H1 (cell line): Measurements from ENCODE around the gene NSDHL. TPM values are rescaled to one million over a fixed set of nuclear protein-coding genes. Genes with fewer than 3 reads are reported as not detected.

Source experiments
- CTCF ChIA-PET: fragments of 300-600 bp; sonication (Branson Sonifier 250); formaldehyde crosslinking; loops from one replicate; lab custom pipeline; 2021; ENCODE audit not compliant: partially characterized antibody; lab: Charles Lee
- POLR2A ChIA-PET: fragments of 300-600 bp; sonication (Branson Sonifier 250); formaldehyde crosslinking; loops from one replicate; lab custom pipeline; 2021; ENCODE audit warnings: inconsistent platforms; ENCODE audit not compliant: partially characterized antibody; lab: Charles Lee
- DNase-seq, 2 experiments: peaks; one replicate each; pipeline versions ENCODE4 v3.0.0 to v3.0.0-alpha.2; 2010 to 2022; ENCODE audit warnings: low spot score in 2 of 2, low read depth in 1 of 2, mixed read lengths in 1 of 2
- FAIRE-seq: peaks from 2 replicates; lab custom pipeline; 2011; peaks lifted over from hg19 to GRCh38; lab: Jason Lieb, UNC
- H2AFZ ChIP-seq: 2 replicates; pipeline ENCODE4 v1.8.1; 2012; ENCODE audit warnings: low read length, inconsistent platforms
- H2AK5ac ChIP-seq: 2 replicates; pipeline ENCODE4 v1.6.1; 2013; ENCODE audit warnings: low read depth, low read length
- H2BK120ac ChIP-seq: replicated peaks from 2 replicates; pipeline ENCODE3; 2013; ENCODE audit warnings: low read depth, low read length, inconsistent platforms
- H2BK12ac ChIP-seq: 2 replicates; pipeline ENCODE4 v1.6.1; 2013; ENCODE audit warnings: low read depth, low read length
- H2BK15ac ChIP-seq: 2 replicates; pipeline ENCODE4 v1.6.1; 2013; ENCODE audit warnings: low read length
- H2BK20ac ChIP-seq: 2 replicates; pipeline ENCODE4 v1.6.1; 2013; ENCODE audit warnings: low read length
- H2BK5ac ChIP-seq: 2 replicates; pipeline ENCODE4 v1.6.1; 2013; ENCODE audit warnings: low read depth, low read length
- H3K14ac ChIP-seq: 2 replicates; pipeline ENCODE4 v1.6.1; 2013; ENCODE audit warnings: inconsistent platforms; ENCODE audit not compliant: insufficient read length
- H3K18ac ChIP-seq: 2 replicates; pipeline ENCODE4 v1.6.1; 2013; ENCODE audit warnings: low read length; ENCODE audit errors: extremely low read depth
- H3K23ac ChIP-seq: 2 replicates; pipeline ENCODE4 v1.6.1; 2013; ENCODE audit warnings: inconsistent platforms; ENCODE audit not compliant: insufficient read length
- H3K23me2 ChIP-seq: 2 replicates; pipeline ENCODE4 v1.6.1; 2013; ENCODE audit warnings: low read depth, low read length
- H3K27ac ChIP-seq: 2 replicates; pipeline ENCODE4 v1.6.1; 2011; ENCODE audit warnings: low read depth, low read length, inconsistent platforms
- H3K27me3 ChIP-seq, 4 experiments: replicated peaks in 1 of 4; 1 replicate in 1 of 4; 2 replicates in 3 of 4; pipeline versions ENCODE4 v1.6.1 to v1.8.1; 2011 to 2013; ENCODE audit warnings: low read length in 3 of 4, mild to moderate bottlenecking in 3 of 4, inconsistent platforms in 2 of 4, mixed read lengths in 2 of 4, moderate library complexity in 1 of 4; ENCODE audit not compliant: control insufficient read depth in 3 of 4, insufficient read depth in 3 of 4; ENCODE audit errors: extremely low read depth in 1 of 4
- H3K36me3 ChIP-seq, 4 experiments: 2 replicates each; pipeline versions ENCODE4 v1.6.1 to v1.8.1; 2011 to 2013; ENCODE audit warnings: mild to moderate bottlenecking in 4 of 4, low read length in 3 of 4, moderate library complexity in 2 of 4, control low read depth in 1 of 4, inconsistent platforms in 1 of 4; ENCODE audit not compliant: insufficient read depth in 4 of 4, control insufficient read depth in 2 of 4
- H3K4ac ChIP-seq: replicated peaks from 2 replicates; pipeline ENCODE3; 2013; ENCODE audit warnings: low read length, low read depth, mixed read lengths, inconsistent platforms; ENCODE audit not compliant: insufficient read length
- H3K4me1 ChIP-seq, 4 experiments: replicated peaks in 1 of 4; 1 replicate in 1 of 4; 2 replicates in 3 of 4; pipeline versions ENCODE4 v1.6.1 to v1.8.1; 2011 to 2013; ENCODE audit warnings: low read length in 3 of 4, inconsistent platforms in 2 of 4, mixed read lengths in 1 of 4; ENCODE audit not compliant: insufficient read depth in 4 of 4, control insufficient read depth in 3 of 4
- H3K4me2 ChIP-seq, 2 experiments: 2 replicates each; pipeline versions ENCODE4 v1.6.1 to v1.8.1; 2011 to 2013; ENCODE audit warnings: low read depth in 2 of 2, low read length in 2 of 2, control low read depth in 1 of 2, inconsistent platforms in 1 of 2, mild to moderate bottlenecking in 1 of 2; ENCODE audit not compliant: insufficient read depth in 1 of 2
- H3K4me3 ChIP-seq, 4 experiments: fragments of 200-600, 300-600 bp in 1 of 4; sonication (generic), shearing (Covaris generic), sonication (Bioruptor Twin) in 1 of 4; 2 replicates each; pipeline versions ENCODE4 v1.5.1 to v1.8.1; 2011 to 2016; ENCODE audit warnings: low read length in 4 of 4, low read depth in 3 of 4, control low read depth in 2 of 4, inconsistent platforms in 2 of 4, mild to moderate bottlenecking in 2 of 4, mixed read lengths in 1 of 4, moderate library complexity in 1 of 4; ENCODE audit not compliant: insufficient read depth in 2 of 4; ENCODE audit errors: extremely low read depth in 1 of 4
- H3K56ac ChIP-seq: replicated peaks from 2 replicates; pipeline ENCODE3; 2013; ENCODE audit warnings: low read depth, mild to moderate bottlenecking, mixed read lengths, low read length, inconsistent platforms; ENCODE audit not compliant: insufficient read length
- H3K79me1 ChIP-seq: 2 replicates; pipeline ENCODE4 v1.6.1; 2013; ENCODE audit warnings: low read depth, low read length, control low read depth
- H3K79me2 ChIP-seq, 2 experiments: 2 replicates each; pipeline versions ENCODE4 v1.6.1 to v1.8.1; 2012 to 2013; ENCODE audit warnings: low read length in 2 of 2, mild to moderate bottlenecking in 2 of 2, inconsistent platforms in 1 of 2; ENCODE audit not compliant: insufficient read depth in 2 of 2, control insufficient read depth in 1 of 2
- H3K9ac ChIP-seq, 4 experiments: replicated peaks in 1 of 4; 1 replicate in 1 of 4; 2 replicates in 3 of 4; pipeline versions ENCODE4 v1.6.1 to v1.8.1; 2011 to 2013; ENCODE audit warnings: low read depth in 3 of 4, low read length in 3 of 4, control low read depth in 2 of 4, mild to moderate bottlenecking in 2 of 4, moderate library complexity in 2 of 4, inconsistent platforms in 1 of 4; ENCODE audit errors: extremely low read depth in 1 of 4
- H3K9me3 ChIP-seq, 2 experiments: 2 replicates each; pipeline versions ENCODE4 v1.6.1 to v1.8.1; 2012 to 2013; ENCODE audit warnings: mild to moderate bottlenecking in 2 of 2, moderate library complexity in 2 of 2, control low read depth in 1 of 2, inconsistent platforms in 1 of 2, low read depth in 1 of 2, low read length in 1 of 2, mixed read lengths in 1 of 2; ENCODE audit not compliant: insufficient read depth in 2 of 2
- H4K20me1 ChIP-seq, 2 experiments: replicated peaks in 1 of 2; 2 replicates each; pipeline versions ENCODE3 to v1.8.1; 2011 to 2013; ENCODE audit warnings: inconsistent platforms in 2 of 2, low read length in 2 of 2, mild to moderate bottlenecking in 1 of 2; ENCODE audit not compliant: insufficient read depth in 2 of 2, control insufficient read depth in 1 of 2
- H4K5ac ChIP-seq: 2 replicates; pipeline ENCODE4 v1.6.1; 2013; ENCODE audit warnings: low read length, low read depth, mixed read lengths, inconsistent platforms; ENCODE audit not compliant: insufficient read length
- H4K8ac ChIP-seq: 2 replicates; pipeline ENCODE4 v1.8.0; 2013; ENCODE audit warnings: mild to moderate bottlenecking, moderate library complexity, low read length, inconsistent platforms; ENCODE audit not compliant: insufficient read depth; ENCODE audit errors: extremely low read depth
- H4K91ac ChIP-seq: replicated peaks from 2 replicates; pipeline ENCODE3; 2013; ENCODE audit warnings: low read length, mixed read lengths, inconsistent platforms; ENCODE audit not compliant: insufficient read length
- KDM4A ChIP-seq: IDR thresholded peaks from one replicate; pipeline ENCODE4 v1.7.1; 2012; ENCODE audit warnings: low read depth, mild to moderate bottlenecking, moderate library complexity, low read length, inconsistent platforms; ENCODE audit not compliant: severe bottlenecking
- SP2 ChIP-seq: IDR thresholded peaks from 2 replicates; pipeline ENCODE4 v1.6.1; 2012; ENCODE audit warnings: mild to moderate bottlenecking, low read length, inconsistent platforms
- TAF1 ChIP-seq: IDR thresholded peaks from 2 replicates; pipeline ENCODE4 v1.6.1; 2011; ENCODE audit warnings: mild to moderate bottlenecking, low read depth, low read length
- TEAD4 ChIP-seq: IDR thresholded peaks from 2 replicates; pipeline ENCODE4 v1.6.1; 2012; ENCODE audit warnings: low read depth, low read length, inconsistent platforms, mixed read lengths
- ZNF274 ChIP-seq: IDR thresholded peaks from 2 replicates; pipeline ENCODE4 v1.7.0; 2012; ENCODE audit warnings: low read length, borderline replicate concordance; ENCODE audit errors: extremely low read depth
- WGBS, 2 experiments: shearing (Covaris generic) in 1 of 2; methylation state at CpG; one replicate each; pipeline versions ENCODE4 v1.1.6 to v1.1.7; 2013 to 2015; ENCODE audit warnings: low lambda C conversion rate in 2 of 2, mixed read lengths in 2 of 2, inconsistent platforms in 1 of 2, low coverage in 1 of 2, missing lambda C conversion rate in 1 of 2; ENCODE audit not compliant: insufficient replicate concordance in 2 of 2, insufficient coverage in 1 of 2, insufficient read length in 1 of 2; ENCODE audit errors: extremely low coverage in 1 of 2, missing lambda C conversion rate in 1 of 2; 5-methylcytosine and 5-hydroxymethylcytosine counted together
- polyA plus RNA-seq, 7 experiments: library from polyadenylated mRNA; depleted of rRNA in 3 of 7; stranded (reverse) in 5 of 7; unstranded in 2 of 7; fragments of >200 nt in 5 of 7; fragments of 200-250 nt in 2 of 7; gene quantifications; 1 replicate in 5 of 7; 2 replicates in 1 of 7; 4 replicates in 1 of 7; pipeline versions ENCODE4 v1.2.1 to v1.2.3, GENCODE V29; 2011 to 2013; ENCODE audit warnings: missing spikeins in 2 of 7, mixed read lengths in 2 of 7
- total RNA-seq: library from RNA; stranded (reverse); fragmentation: NEBNext Ultra II Directional; extraction: Animal tissue kit (Norgen Biotek cat#: 25700); gene quantifications from 2 replicates; pipeline ENCODE4 v1.2.1, GENCODE V29; 2021

Gene NSDHL
- total and polyA plus RNA-seq, 2 of the 8 experiments (the other 6 are each of a cell fraction or from before 2014, with no cell fraction given) = 31.5 to 34.6 TPM

- H2BK120ac ChIP-seq = peak within 1 kb of the TSS; percentile 75
- no peak for TF ChIP-seq SP2
- TF ChIP-seq ZNF274 = no peak
- TF ChIP-seq KDM4A = peak; percentile 10
- peak; percentile 93 for TF ChIP-seq TEAD4
- TF ChIP-seq TAF1 = 0 out of 2 replicates have a peak, but pooled peaks have one; percentile 12
- 0 out of 2 replicates have a peak within 1 kb of the TSS, but pooled peaks have one; percentile 46 for H2BK15ac ChIP-seq
- H2BK20ac ChIP-seq = peak within 1 kb of the TSS; percentile 72; the same call in 1 of the 2 replicates
- no peak within 1 kb of the TSS for H4K5ac ChIP-seq
- peak within 1 kb of the TSS; percentile 41 to 67 for H3K4me2 ChIP-seq
- no peaks in the 10 kb centered on the region for H3K9me3 ChIP-seq
- peak within 1 kb of the TSS; percentile 84; the same call in 1 of the 2 replicates for H2BK12ac ChIP-seq
- H3K4ac ChIP-seq = peak within 1 kb of the TSS; percentile 83
- no peak within 1 kb of the TSS for H2AFZ ChIP-seq
- H3K27me3 ChIP-seq = no peaks in the 10 kb centered on the region; a peak in 1 of 7 replicates
- no peak for FAIRE-seq
- H3K56ac ChIP-seq = no peak within 1 kb of the TSS
- peaks cover 0 to 29% (median 18%) of the 10 kb centered on the region in 4 experiments; a peak in 4 of 7 replicates for H3K4me1 ChIP-seq
- no peaks in the 10 kb centered on the region for H4K20me1 ChIP-seq
- no peaks in the 10 kb centered on the region for H3K79me2 ChIP-seq
- H4K91ac ChIP-seq = peak within 1 kb of the TSS; percentile 83
- H3K23ac ChIP-seq = no peak within 1 kb of the TSS
- H3K27ac ChIP-seq = no peak within 1 kb of the TSS; the same call in 1 of the 2 replicates
- peak within 1 kb of the TSS; percentile 71; the same call in 1 of the 2 replicates for H2BK5ac ChIP-seq
- H3K9ac ChIP-seq = no peak within 1 kb of the TSS; a peak in 1 of 7 replicates
- peak in 1 of 2 experiments; percentile 81 for DNase-seq
- peak within 1 kb of the TSS in 2 of 4 experiments; percentile 50 to 59; a peak in 4 of 8 replicates for H3K4me3 ChIP-seq
- H3K79me1 ChIP-seq = no peaks in the 10 kb centered on the region
- peak within 1 kb of the TSS; percentile 83 for H3K18ac ChIP-seq
- H2AK5ac ChIP-seq = peak within 1 kb of the TSS; percentile 75
- H4K8ac ChIP-seq = peak within 1 kb of the TSS; percentile 43; the same call in 1 of the 2 replicates
- CTCF ChIA-PET = interaction anchor here (1.4 to 9.6 kb wide), 2 partner anchors 17 to 28 kb away, joined by 3 to 94 read pairs; no protein-coding TSS in a partner anchor
- POLR2A ChIA-PET = no interaction called here
- H3K36me3 ChIP-seq = no peaks in the 10 kb centered on the region
- 8% methylated on average over 13 of the region's 64 CpGs; no CpG with 5 or more reads in 1 of the 2 experiments for WGBS, 2 experiments
- H3K14ac ChIP-seq = no peak within 1 kb of the TSS
- H3K23me2 ChIP-seq = peaks cover 2% of the 10 kb centered on the region; the same call in 1 of the 2 replicates
These were observed 66.6 kb downstream of the NSDHL start, which contains the start of gene ZNF185 for GRCh38 chrX:152897222-152898131. Gene ZNF185 (plus strand): TSS chrX:152898067. CDS start chrX:152914490, 16,423 bp downstream.
